ENCODE measurements around the gene THG1L. TPM values are rescaled to one million over a fixed set of nuclear protein-coding genes. Genes with fewer than 3 reads are reported as not detected.
A peak's percentile ranks its signal among the peaks of the same experiment; 100 is the strongest.
"Not testable (repeated sequence)": the region's sequence is repeated elsewhere in the genome, so short reads cannot be mapped to it uniquely, and the experiment has no call there.

THG1L gene
- total RNA-seq: 11.3 TPM

DNA sequence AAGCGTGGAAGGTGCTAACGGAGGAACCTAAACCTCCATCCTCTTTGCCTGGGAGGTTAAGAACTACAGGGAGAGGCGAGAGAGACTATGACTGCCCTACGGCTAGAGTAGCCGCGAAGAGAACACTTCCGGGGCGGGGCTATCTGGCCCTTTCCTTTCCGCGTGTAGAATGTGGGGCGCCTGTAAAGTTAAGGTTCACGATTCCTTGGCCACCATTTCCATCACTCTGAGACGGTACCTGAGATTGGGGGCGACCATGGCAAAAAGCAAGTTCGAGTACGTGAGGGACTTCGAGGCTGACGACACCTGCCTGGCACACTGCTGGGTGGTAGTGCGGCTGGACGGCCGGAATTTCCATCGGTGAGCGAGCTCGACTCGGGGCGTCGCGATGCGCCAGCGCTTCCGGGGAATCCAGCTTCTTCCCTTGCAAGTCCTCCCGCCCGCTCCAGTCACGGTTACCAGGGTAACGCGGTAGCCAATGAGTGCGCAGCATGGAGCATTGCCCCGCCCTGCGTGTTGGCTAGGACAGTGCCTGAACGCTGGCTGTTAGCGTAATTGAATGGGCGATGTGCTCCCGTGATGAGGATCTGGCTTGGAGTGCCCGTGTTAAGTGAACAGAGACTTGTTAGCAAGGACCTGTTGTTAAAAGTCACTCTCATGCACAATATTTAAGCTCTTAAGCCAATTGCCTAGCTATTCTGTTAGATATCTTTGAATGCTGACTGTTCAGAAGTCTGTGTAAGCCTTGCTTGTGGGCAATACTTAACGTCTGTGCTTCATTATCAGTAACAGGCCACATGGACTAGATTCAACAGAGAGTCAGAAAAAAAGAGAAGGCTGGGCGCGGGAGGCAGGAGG is at the start of gene THG1L:
Gene THG1L (plus strand): TSS at position 149 of the 858 bp plus-strand sequence. CDS start 21 bp downstream, at position 170.
- peak; percentile 99 for DNase-seq

DNA sequence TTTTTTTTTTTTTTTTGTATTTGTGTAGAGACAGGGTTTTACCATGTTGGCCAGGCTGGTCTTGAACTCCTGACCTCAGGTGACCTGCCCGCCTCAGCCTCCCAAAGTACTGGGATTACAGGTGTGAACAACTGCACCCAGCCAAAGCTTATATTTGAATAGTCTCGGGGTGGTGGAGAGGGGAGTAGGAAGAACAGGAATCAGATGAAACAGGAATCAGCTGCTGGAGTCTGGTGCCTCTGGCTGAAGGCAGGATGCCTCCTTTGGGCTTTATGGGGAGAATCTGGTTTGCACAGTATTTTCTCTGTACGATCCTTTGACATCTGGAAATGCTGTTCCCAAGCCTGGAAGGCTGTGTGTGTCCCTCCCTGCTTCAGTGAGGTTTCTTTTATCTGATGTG is 49.0 kb upstream of the THG1L start:
- no peak for DNase-seq

DNA sequence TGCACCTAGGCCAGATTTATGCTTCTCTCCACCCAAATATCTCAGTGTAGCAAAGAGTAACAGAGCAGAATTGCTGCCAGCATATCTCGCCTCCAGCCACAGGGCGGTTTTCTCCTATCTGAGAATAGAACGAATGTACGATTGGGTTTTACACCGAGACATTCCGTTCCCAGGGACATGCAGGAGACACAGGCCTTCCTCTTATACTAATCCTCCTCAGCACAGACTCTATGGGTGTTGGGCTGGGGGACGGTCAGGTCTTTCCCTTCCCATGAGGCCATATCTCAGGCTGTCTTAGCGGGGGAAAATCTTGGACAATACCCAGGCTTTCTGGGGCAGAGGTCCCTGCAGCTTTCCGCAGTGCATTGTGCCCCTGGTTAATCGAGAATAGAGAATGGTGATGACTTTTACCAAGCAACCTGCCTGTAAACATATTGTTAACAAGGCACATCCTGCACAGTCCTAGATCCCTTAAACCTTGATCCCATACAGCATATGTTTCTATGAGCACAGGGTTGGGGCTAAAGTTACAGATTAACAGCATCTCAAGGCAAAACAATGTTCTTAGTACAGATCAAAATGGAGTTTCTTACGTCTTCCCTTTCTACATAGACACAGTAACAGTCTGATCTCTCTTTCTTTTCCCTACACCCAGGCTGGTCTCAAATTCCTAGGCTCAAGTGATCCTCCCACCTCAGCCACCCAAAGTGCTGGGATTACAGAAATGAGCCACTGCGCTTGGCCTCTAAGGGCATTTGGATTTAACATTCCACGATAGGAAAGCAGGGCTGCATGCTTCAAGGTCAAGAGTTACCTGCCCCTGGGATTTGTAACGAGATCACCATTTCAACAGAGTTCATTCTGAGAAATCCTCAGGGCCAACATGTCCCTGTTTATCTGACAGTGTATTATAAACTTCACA is 44.7 kb upstream of the THG1L start:
- DNase-seq: not testable (repeated sequence)

DNA sequence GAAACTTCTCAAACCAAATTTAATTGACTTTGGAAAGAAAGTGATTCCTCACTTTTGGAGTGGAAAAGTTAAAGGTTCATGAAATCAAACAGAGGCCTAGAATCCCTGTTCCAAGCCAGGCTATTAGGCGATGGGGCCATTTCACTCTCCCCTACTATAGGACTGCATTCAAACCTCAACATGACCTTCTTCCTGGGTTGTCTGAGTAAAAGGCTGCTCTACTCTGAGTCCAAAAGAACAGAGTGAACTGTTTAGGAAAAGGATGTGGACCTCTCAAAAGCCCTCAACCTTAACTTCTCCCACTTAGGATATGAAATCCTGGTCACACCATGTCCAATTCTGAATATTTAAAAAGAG is 44.0 kb upstream of the THG1L start:
- no peak for DNase-seq

DNA sequence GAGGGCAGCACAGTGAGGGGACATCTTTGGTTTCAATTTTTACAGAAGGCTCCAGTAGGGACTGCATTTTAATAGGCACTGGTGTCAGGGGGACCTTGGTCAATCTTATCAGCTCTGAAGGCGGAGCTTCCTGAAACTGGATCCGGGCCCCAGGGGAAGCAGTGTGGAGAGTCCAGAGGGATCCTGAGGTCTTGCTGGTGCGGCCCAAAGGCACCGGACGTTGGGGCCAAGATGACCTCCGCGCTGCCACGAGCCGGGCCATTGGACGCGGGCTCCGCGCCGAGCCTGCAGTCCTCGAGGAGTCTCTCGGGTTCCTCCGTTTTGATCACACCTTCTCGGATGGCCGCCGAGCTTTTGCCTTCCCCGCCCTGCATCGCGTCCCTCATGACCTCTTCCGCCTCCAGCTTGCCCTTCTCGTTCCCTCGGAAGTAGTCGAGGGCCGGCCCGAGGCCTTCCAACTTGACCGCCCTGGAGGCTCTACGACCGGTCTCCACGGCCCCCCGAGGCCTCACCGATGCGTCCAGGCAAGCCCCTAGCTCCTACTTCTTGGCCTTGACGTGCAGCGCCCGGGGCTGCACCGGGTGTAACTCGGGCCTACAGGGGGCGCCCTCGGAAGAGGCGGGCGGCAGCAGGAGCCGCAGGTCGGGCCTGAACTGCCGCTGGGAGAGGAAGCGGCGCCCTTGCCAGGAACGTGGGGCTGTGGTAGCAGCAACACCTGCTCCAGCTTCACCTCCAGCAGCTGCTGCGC is 41.1 kb upstream of the THG1L start:
- DNase-seq: no peak

DNA sequence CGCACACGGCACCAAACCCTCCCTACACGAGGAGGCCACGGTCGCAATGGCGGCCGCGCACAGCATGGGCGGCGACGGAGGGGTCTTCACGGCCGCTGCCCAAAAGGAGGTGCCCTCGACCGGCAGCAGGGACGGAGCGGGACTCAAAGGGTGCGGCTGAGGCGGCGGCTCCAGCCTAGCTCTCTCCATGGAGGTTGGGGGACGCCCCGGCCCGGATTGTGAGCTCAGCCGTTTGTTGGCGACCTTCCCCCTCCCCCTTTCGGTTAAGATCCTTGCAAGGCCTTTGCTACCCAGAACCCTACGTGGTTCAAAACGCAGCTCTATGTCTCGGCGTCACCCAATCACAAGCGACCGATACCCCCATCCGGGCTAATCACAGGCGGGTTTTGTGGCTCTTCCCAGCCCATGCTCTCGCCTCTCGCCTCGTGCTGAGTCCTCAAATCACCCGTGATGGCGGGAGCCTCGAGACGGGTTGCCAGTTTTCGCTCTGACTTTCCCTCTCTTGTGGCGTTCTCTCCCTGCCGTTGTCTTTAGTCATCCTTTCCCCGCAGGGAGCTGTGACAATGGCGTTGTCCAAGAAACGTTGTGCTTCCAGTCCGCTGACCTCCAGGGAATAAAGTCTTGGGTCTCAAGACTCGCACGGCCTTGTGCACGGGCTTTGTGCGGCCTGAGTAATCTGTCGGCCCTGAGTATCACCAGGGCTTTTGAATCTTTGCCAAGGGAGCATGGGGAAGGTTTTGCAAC is 40.4 kb upstream of the THG1L start:
- no peak for DNase-seq

DNA sequence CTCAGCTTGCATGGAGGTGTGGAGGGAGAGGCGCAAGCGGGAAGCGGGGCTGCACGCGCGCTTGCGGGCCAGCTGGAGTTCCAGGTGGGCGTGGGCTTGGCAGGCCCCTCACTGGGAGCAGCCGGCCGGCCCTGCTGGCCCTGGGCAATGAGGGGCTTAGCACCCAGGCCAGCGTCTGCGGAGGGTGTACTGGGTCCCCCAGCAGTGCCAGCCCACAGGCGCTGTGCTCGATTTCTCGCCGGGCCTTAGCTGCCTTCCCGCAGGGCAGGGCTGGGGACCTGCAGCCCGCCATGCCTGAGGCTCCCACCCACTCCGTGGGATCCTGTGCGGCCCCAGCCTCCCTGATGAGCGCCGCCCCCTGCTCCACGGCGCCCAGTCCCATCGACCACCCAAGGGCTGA is 37.4 kb upstream of the THG1L start:
- not testable (repeated sequence) for DNase-seq

DNA sequence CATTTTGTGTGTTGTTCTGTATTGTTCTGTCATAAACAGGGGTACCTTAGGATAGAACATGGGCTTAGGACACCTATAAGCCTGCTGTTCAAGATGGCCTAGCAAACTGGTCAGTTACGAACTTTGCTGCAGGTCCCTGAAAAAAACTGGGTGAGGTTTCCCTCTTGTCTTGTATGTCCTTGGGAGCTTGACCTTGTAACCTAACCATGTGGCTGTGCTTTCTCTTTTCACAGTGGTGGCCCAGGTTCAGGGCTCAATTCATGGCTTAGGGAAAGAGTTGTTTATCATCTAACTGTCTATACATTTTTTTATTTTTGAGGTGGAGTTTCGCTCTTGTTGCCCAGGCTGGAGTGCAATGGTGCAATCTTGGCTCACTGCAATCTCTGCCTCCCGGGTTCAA is 35.1 kb upstream of the THG1L start:
- DNase-seq: not testable (repeated sequence)

DNA sequence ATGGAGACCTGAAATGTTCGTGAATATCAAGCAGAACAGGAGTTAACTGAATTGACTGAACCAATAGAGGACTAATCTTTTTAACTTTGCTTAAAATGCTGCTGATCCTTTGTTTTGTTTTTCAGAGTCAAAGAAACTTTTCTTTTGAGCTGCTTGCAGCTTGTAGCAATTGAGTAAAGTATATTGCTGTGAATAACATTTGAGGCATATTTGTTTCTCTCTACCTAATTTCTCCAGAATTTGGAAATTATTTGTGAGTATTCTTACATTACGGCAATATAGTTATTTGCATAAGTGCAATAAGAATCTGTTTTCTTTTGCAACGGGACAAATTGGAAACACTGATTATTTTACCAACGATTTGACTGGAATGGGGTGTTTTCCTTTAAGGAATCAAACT is 32.5 kb upstream of the THG1L start:
- DNase-seq: not testable (repeated sequence)

DNA sequence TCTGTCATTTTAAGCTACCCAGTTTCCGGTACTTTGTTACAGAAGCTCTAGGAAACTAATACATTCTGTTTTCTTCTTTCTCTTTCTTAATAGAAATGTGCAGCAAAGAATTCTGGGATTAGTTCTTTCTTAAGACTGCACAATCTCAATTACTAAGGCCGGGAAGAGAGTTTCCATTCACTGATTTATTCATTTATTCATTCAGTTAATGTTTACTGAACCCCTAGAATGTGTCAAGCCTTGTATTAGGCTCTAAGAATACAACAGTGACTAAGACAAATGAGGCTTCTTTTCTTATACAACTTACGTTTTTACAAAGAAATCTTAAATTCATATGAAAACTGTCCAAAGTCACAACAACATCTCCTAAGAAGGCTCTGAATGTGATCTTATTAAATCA is 27.5 kb upstream of the THG1L start:
- DNase-seq: no peak

DNA sequence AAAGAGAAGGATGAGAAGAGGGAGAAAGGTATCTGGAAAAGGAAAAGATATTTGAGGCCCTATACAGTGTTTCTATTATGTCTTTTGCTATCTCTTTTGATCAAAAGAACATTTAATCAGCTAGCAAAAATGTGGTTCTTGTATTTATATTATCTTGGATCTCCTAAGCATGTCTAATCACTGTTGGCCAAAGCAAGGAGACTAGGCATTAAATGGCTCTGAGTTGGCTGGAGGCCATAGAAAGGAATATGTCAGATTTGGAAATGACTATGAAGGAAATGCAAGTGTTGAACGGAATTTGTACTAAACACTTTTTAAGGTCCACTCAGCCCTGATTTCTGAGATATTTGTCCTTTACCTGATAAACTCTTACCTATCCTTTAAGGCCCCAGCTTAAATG is 22.4 kb upstream of the THG1L start:
- DNase-seq: peak; percentile 75

DNA sequence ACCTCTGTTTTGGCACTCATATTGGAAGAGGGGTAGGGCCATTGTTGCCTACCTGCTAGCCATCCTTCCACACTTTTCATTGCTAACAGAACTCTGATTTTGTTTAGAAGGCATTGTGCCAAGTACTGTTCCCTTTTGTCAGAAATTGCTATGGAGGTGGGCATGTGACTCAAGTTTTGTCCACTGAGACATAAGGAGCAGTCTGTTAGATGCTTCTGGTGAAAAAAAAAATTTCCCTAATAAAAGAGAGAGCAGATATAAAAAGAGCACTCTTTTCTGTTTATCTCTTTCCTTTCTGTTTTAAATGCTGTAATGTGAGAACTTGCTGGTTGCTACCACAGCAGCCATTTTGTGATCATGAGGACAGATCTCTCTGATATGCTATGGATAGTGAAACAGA is 21.9 kb upstream of the THG1L start:
- no peak for DNase-seq

DNA sequence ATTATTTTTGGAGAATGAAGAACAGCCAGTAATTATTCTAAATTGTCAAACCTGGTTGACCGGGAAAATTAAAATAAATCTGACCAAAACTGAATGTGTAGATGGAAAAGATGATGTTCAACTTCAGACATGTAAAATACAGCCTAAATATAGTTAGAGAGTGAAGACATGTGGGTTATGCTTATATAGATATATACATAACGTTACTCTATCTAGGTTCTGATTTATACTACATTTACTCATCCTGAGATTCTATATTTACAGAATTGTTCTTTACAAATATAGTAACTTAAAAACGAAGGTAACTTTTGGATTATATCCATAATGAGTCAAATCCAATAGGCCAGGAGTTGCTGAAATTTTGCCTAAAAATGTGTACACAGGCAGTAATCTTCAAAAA is 20.8 kb upstream of the THG1L start:
- no peak for DNase-seq

DNA sequence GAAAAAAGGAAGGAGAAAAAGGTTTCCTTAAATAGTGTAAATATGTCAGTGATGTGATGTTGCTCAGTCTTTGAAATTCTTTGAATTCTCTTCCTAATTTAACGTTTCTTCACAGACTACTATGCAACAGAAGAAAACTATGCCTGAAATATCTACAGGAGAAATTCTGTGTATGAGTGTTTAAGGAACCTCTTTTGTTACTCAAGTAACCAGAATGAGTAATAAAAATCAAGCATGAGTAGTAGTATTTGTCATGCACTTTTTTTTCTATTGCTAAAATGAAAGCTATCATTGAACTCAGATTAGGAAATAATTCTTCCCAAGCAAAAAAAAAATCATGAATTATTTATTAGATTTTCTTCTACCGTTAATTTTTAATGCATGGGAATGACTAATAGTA is 20.3 kb upstream of the THG1L start:
- DNase-seq: no peak

DNA sequence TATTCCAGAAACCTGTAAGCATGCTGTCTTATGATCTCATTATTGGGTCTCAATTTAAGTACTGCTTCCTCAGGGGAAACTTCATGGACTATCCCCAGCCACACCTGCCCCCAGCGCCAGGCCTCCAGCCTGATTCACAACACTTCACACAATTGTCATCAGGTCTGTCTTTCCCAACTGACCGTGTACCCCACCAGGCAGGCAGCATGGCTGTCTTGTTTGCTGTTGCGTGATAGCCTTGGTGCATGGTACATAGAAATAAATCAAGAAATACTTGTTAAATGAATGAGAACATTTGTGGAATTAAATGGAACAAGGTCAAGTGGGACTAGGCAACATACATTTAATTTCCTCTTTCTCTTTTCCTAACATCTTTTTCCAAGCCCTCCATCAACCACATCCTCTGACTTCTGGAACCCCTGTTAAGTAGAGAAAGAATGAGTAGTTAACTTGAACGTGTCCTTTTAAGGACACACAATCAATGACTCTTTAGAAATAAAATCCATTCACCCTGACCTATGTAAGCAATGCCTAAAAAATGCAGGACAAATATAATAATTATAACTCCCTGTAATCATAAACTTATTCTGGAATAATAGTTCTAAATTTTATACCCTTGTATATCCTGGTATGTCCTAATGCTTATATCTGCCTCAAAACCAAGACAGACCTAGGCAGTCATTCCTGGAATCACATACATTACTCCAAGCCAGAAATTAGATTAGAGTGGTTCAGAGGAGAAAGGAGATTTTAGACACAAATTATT is 17.2 kb upstream of the THG1L start:
- no peak for DNase-seq

DNA sequence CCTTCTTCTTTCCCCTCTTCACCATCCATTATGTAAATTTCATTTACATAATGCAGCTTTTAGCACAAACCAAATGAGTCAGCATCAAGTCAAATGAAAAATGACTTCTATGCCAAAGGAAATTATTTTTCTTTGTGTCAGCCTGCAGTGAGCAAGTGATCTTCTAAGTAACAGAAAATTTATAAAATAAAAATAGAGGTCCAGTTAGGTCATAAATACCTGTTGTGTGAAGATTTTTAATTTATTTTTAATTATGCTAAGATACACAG is 16.7 kb upstream of the THG1L start:
- DNase-seq: no peak

DNA sequence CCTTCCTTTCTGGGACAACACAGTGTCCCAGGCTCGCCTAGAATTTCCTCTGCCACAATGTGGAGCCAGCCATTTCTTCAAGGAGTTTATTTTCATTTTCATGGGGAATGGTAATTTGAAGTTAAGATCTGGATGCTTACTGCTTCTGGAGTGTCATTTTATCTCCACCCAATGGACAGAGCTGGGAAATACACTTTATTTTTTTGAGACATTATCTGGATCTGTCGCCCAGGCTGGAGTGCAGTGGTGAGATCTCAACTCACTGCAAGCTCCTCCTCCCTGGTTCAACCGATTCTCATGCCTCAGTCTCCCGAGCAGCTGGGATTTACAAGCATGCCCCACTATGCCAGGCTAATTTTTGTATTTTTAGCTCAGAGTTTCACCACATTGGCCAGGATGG is 12.7 kb upstream of the THG1L start:
- DNase-seq: peak; percentile 82

DNA sequence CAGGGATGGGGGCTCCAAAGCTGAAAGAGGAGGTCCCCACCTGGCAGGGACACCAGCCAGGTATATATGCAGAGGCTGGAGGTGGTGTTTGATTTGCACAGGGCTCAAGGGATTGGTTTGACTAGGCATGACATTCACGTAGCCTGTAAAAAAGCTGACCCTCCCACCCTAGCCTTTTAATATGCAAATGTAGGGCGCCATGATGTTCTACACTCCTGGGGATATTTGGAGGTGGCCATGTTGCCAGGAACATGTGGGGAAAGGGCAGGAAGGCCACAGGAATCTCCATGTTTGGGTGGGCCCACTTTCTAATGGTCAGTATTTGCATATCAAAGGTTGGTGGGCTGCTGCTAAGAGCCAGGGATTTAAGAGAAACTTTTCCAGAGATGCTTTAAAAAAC is 12.0 kb upstream of the THG1L start:
- no peak for DNase-seq

DNA sequence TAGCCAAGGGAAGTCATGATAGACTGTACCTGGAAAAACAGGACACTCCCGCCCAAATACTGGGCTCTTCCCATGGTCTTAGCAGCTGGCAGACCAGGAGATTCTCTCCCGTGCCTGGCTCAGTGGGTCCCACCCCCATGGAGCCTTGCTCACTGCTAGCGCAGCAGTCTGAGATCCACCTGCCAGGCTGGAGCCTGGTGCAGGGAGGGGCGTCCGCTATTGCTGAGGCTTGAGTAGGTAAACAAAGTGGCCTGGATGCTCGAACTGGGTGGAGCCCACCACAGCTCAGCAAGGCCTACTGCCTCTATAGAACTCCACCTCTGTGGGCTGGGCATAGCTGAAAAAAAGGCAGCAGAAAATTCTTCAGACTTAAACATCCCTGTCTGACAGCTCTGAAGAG is 10.1 kb upstream of the THG1L start:
- DNase-seq: no peak

DNA sequence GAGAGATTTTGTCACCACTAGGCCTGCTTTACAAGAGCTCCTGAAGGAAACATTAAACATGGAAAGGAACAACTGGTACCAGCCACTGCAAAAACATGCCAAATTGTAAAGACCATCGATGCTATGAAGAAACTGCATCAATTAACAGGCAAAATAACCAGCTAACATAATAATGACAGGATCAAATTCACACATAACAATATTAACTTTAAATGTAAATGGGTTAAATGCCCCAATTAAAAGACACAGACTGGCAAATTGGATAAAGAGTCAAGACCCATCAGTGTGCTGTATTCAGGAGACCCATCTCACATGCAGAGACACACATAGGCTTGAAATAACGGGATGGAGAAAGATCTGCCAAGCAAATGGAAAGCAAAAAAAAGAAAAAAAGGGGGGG is 8.3 kb upstream of the THG1L start:
- DNase-seq: not testable (repeated sequence)

DNA sequence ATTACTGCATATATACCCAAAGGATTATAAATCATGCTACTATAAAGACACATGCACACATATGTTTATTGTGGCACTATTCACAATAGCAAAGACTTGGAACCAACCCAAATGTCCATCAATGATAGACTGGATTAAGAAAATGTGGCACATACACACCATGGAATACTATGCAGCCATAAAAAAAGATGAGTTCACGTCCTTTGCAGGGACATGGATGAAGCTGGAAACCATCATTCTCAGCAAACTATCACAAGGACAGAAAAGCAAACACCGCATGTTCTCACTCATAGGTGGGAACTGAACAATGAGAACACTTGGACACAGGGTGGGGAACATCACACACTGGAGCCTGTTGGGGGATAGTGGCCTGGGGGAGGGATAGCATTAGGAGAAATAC is 4.6 kb upstream of the THG1L start:
- not testable (repeated sequence) for DNase-seq
